Measurements from ENCODE around the gene ZNF17.
A peak's percentile ranks its signal among the peaks of the same experiment; 100 is the strongest.

ZNF17 gene

GRCh38 chr19:57437931-57438330 lies 27.0 kb downstream of the ZNF17 start:
- Histone ChIP-seq H3K36me3 (ENCODE audit: control insufficient read depth, insufficient read depth, low read length) (peaks cover 15% of the 10 kb centered on the region), H3K27ac (ENCODE audit: low read depth, low read length) (no peak overlapping the region), H3K4me3 (ENCODE audit: low read length) (no peak overlapping the region), H3K4me1 (ENCODE audit: control insufficient read depth, insufficient read depth, low read length) (peaks cover 9% of the 10 kb centered on the region), H3K27me3 (ENCODE audit: control insufficient read depth, insufficient read depth, low read length) (no peaks in the 10 kb centered on the region), H3K9ac (ENCODE audit: low read length) (no peak overlapping the region)

DNA sequence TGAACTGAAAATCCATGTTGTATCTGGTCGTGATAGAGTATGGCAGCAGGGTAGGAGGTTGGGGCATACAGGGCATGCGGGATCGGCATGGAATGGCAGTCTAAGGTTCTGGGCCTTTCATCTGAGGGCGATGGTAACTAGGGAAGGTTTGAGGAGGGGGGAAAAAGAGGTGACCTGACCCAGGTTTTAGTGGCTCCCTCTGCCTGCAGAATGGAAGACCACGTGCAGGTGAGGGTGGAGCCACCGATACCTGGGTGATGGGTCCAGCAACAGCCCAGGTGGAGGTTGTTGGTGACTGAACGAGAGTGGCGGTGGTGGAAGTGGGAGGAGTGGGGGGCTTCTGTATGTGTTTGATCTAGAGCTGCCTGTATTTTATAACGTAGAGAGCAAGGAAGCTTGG lies 28.0 kb downstream of the ZNF17 start:
- Histone ChIP-seq H3K4me3 (ENCODE audit: low read length) (no peak overlapping the region), H3K9ac (ENCODE audit: low read length) (no peak overlapping the region), H3K27ac (ENCODE audit: low read depth, low read length) (no peak overlapping the region), H3K27me3 (ENCODE audit: control insufficient read depth, insufficient read depth, low read length) (no peaks in the 10 kb centered on the region), H3K4me1 (ENCODE audit: control insufficient read depth, insufficient read depth, low read length) (peaks cover 9% of the 10 kb centered on the region), H3K36me3 (ENCODE audit: control insufficient read depth, insufficient read depth, low read length) (peaks cover 24% of the 10 kb centered on the region)

DNA sequence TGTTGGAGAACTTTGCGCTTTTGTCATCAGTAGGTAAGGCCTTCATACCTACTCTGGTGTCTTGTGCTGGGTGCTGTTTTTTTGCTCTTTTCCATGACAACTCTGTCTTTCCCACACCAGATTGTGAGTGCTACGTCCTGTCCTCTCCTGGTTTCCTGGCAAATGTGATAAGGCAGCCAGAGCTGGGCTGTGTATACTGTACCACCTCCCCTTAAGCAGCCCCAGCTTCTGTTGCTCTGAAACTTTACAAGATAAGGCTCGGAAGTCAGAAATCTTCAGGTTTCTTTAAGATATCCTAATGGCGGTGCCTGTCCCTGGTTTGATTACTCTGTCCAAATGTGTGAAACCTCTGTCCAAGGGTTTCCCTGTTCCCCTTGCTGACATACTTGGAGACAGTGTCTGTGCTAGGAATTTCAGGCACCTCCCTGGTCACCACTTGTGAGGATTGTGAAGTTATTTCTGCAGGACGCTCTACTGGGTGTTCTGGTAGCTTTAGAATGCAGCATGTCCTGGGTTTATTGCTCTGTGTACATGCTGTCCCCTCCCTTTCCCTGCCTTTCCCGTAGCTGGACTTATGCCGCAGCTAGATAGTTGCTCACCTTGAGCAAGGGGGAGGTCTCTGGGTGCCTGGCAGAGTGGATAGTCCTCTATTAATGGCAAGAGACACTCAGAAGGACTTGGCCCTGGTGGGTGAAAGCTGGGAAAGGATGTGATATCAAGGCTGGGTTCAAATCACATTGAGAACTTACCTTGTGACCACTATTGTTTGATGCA lies 31.2 kb downstream of the ZNF17 start:
- H3K4me1 ChIP-seq (ENCODE audit: control insufficient read depth, insufficient read depth, low read length): no peaks in the 10 kb centered on the region
- no peak overlapping the region for H3K27ac ChIP-seq (ENCODE audit: low read depth, low read length)
- H3K9ac ChIP-seq (ENCODE audit: low read length): no peak overlapping the region
- H3K36me3 ChIP-seq (ENCODE audit: control insufficient read depth, insufficient read depth, low read length): peaks cover 34% of the 10 kb centered on the region
- H3K4me3 ChIP-seq (ENCODE audit: low read length): no peak overlapping the region
- no peaks in the 10 kb centered on the region for H3K27me3 ChIP-seq (ENCODE audit: control insufficient read depth, insufficient read depth, low read length)

DNA sequence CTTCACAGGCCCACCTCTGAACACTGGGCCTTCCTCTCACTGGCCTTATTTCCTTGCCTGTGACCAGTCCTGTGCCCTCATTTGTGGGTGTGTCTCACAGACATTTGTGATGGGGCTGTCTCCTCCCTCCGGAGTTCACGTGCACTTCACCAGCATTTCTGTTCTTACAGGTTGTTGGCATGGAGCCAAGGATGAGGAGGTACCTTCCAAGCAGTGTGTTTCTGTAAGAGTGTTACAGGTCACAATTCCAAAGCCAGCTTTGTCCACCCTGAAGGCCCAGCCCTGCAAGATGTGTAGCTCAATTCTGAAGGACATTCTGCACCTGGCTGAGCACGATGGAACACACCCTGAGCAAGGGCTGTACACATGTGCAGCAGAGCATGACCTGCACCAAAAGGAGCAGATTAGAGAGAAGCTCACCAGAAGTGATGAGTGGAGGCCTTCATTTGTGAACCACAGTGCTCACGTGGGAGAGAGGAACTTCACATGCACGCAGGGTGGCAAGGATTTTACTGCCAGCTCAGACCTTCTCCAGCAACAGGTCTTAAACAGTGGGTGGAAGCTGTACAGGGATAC lies 32.2 kb downstream of the ZNF17 start:
- H3K36me3 ChIP-seq (ENCODE audit: control insufficient read depth, insufficient read depth, low read length): peaks cover 34% of the 10 kb centered on the region
- no peak overlapping the region for H3K9ac ChIP-seq (ENCODE audit: low read length)
- H3K27ac ChIP-seq (ENCODE audit: low read depth, low read length): no peak overlapping the region
- H3K27me3 ChIP-seq (ENCODE audit: control insufficient read depth, insufficient read depth, low read length): no peaks in the 10 kb centered on the region
- H3K4me1 ChIP-seq (ENCODE audit: control insufficient read depth, insufficient read depth, low read length): no peaks in the 10 kb centered on the region
- H3K4me3 ChIP-seq (ENCODE audit: low read length): no peak overlapping the region

- H3K27ac ChIP-seq (ENCODE audit: low read depth, low read length): no peak overlapping the region
- H3K27me3 ChIP-seq (ENCODE audit: control insufficient read depth, insufficient read depth, low read length): no peaks in the 10 kb centered on the region
- H3K4me3 ChIP-seq (ENCODE audit: low read length): no peak overlapping the region
- no peak overlapping the region for H3K9ac ChIP-seq (ENCODE audit: low read length)
- H3K4me1 ChIP-seq (ENCODE audit: control insufficient read depth, insufficient read depth, low read length): no peaks in the 10 kb centered on the region
- no peaks in the 10 kb centered on the region for H3K36me3 ChIP-seq (ENCODE audit: control insufficient read depth, insufficient read depth, low read length)
Observed at GRCh38 chr19:57452307-57452706, 41.3 kb downstream of the ZNF17 start.

DNA sequence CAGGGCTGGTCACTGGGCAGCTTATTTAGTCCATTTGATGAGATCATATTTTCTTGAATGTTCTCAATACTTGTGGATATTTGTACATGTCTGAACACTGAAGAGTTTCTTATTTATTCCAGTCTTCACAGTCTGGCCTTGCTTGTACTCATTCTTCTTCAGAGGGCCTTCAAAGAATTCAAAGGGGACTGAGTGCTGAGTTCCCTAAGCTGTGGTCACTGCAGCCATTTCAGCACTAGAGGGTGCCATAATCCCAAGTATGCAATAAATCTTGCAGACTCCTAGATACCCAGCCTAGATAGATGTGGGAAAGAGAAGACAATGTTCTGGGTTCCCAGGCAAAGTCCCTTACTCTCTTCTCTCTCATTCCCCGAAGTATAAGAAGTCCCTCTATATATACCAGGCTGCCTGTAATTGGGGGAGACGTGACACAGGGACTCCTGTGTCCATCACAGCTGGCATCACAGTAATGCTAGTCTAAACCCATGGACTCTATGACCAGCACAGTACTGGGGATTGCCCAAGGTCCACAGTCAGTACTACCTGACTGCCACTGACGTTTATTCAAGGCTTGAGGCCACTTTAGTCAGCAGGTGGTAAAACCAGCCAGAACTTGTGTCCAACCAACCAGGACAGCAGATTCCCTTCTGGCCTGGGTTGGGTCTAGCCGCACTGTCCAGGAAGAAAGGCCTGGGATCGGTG lies 54.9 kb downstream of the ZNF17 start:
- Histone ChIP-seq H3K27ac (ENCODE audit: low read depth, low read length) (no peak overlapping the region), H3K4me3 (ENCODE audit: low read length) (no peak overlapping the region), H3K36me3 (ENCODE audit: control insufficient read depth, insufficient read depth, low read length) (no peaks in the 10 kb centered on the region), H3K4me1 (ENCODE audit: control insufficient read depth, insufficient read depth, low read length) (no peaks in the 10 kb centered on the region), H3K9ac (ENCODE audit: low read length) (no peak overlapping the region), H3K27me3 (ENCODE audit: control insufficient read depth, insufficient read depth, low read length) (no peaks in the 10 kb centered on the region)

DNA sequence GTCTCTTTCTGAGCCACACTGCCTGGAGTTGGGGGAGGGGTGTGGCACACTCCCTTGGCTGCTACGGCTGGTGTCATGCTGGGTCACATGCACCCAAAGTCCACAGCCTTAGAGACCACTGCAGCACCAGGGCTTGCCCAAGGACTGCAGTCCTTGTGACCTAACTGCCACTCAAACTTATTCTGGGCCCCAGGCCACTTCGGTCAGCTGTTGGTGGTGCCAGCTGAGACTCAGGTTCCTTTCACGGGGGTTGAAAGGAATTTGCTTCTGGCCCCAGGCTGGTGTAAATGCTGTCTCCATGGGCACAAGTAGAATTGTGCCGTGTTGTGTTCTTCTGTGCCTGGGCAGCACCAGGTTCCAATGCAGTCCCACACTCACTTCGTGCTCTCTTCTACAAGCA lies 55.5 kb downstream of the ZNF17 start:
- no peak overlapping the region for H3K9ac ChIP-seq (ENCODE audit: low read length)
- no peak overlapping the region for H3K27ac ChIP-seq (ENCODE audit: low read depth, low read length)
- H3K4me3 ChIP-seq (ENCODE audit: low read length): peak overlapping the region; percentile 19
- H3K4me1 ChIP-seq (ENCODE audit: control insufficient read depth, insufficient read depth, low read length): no peaks in the 10 kb centered on the region
- H3K36me3 ChIP-seq (ENCODE audit: control insufficient read depth, insufficient read depth, low read length): no peaks in the 10 kb centered on the region
- H3K27me3 ChIP-seq (ENCODE audit: control insufficient read depth, insufficient read depth, low read length): no peaks in the 10 kb centered on the region

Data from rectal smooth muscle tissue (tissue), 1 donor.